RPMI7951 (cell line): Measurements from ENCODE around the gene CSMD2. TPM values are rescaled to one million over a fixed set of nuclear protein-coding genes. Genes with fewer than 3 reads are reported as not detected.

Source experiments
- DNase-seq: peaks from one replicate; pipeline ENCODE4 v3.0.0-alpha.2; 2012; ENCODE audit warnings: low read depth
- total RNA-seq: library from RNA; depleted of rRNA; stranded (reverse); fragments of >200 nt; shearing (Covaris generic); gene quantifications from 2 replicates; pipeline ENCODE4 v1.2.3, GENCODE V29; 2014

Gene CSMD2
- total RNA-seq, 1 experiment from 2014 or later: 1.1 TPM

DNA sequence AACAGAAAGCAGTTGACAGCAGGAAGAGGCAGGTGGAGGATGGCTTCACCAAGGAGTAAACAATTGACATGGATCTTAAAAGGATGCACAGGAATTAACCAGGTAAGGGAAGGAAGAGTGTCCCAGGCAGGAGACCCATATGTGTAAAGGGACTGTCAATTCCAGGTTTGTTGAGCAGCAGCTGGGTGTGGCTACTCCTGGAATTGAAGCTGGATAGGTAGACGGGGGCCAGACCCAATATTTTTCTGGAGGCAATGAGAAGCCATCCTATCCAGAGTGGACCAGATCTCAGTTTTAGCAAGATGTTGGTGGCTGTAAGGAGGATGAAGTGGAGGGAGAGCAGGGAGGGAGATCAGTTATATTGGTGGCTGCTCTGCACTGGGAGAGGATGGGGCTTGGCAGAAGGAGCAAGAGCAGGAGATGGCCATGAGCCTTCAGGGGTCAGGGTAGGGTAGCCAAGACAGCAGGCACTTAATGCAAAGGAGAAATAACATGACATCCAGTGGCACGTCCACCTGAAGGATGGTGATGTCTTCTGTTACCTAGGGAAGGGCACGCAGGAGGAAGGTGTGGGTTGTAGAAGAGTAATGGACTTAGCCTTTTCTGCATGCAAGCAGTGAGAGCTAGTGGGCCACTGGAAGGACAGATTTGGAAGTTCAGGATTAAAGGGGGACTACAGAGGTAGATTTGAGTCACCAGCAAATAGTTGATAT is 447.9 kb downstream of the CSMD2 start:
- no peak for DNase-seq

DNA sequence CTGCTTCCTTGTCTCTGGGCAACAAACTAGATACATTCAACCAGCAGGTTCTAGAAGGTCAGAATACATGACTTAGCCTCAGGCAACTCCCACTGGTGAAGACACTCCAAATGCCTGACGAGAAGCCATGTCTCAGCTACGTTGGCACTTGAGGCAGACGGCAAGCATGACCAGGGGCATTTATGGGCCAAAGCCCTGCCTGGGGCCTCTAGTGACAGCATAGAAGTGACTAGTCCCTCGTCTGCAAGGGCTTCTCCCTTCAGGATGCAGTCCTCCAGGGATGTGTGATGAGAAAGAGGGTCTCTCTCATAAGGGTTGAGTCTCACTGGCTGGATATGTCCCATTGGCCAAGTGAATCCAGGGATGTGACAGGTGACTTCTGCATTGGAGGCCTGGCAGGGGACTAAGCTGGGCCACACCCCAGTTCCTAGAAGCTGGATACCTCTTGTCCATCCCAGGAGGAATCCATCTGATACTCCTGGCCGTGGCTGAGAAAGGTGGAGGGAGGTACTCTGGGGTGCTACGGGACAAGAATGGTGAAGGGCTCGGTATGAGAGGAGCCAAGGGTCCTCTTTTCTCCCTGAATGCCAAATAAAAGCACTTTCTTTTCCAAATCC is 449.7 kb downstream of the CSMD2 start:
- DNase-seq: no peak

DNA sequence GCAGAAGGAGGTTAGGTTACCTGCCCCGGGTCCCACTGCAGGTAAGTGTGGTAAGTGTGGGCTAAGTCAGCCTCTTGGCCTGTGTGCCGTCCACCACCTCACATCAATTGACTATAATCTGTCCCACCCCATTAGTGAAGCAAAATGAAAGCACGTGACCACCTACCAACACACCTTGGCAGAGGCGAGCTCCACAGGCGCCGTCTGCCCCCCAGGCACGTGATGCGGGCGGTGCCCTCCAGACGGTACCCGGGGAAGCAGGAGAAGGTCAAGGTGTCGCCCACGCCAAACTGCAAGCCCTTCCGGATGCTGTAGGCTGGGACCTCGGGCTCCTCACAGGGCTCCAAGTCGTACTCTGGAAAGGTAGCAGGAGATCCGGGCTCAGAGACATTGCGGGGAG is 450.6 kb downstream of the CSMD2 start:
- no peak for DNase-seq

DNA sequence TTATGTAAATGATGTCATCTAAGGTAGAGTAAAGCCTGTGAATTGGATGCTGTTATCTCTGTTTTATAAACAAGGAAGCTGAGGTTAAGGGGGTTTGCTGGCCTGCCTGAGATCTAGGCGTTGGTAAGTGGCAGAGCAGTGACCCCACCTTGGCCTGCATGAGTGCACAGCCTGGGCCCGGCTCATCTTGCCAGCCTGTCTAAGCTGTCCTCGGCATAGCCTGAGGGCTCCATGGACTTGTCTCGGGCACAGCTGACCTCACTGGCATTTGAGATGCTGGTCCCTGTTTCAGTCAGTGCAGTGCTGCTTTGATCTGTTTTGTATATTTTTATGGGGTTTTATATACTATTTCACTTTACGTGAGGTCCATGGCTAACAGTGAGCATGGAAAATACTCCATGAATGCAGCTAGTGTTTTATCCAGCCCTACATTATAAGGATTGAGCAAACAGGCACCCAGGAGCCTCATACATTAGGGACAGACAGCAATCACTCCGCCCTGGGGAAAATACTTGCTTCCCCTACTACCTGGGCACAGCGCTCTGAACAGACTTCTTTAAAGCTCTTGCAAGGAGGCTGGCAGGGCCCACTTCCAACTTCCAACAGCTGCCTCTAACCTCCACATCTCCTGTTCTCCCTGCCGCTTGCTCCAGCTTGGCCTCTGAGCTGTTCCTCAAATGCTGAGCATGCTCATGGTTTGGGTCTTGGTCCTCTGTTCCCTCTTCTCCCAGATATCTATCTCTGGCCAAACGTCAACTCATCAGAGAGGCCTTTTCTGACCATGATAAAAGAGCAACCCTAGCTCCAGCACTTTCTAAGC is 451.8 kb downstream of the CSMD2 start:
- peak; percentile 10 for DNase-seq

DNA sequence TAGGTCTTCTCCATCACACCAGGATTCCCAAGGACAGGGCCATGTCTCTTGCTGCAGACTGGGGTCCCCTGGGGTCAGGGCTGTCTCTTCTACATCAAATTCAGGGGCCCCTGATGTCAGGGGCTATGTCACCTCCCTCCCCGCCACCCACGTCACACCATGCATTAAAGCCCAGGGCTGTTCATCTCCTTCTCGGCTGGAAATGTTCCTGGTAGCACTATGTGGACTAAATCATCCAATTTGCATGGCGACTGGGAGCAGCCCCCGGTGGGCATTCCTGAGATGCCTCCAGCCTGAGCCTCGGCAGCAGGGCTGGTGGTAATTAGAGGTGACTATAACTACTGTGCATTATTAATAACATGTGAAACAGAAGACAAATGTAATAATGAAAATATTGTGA is 452.8 kb downstream of the CSMD2 start:
- no peak for DNase-seq

DNA sequence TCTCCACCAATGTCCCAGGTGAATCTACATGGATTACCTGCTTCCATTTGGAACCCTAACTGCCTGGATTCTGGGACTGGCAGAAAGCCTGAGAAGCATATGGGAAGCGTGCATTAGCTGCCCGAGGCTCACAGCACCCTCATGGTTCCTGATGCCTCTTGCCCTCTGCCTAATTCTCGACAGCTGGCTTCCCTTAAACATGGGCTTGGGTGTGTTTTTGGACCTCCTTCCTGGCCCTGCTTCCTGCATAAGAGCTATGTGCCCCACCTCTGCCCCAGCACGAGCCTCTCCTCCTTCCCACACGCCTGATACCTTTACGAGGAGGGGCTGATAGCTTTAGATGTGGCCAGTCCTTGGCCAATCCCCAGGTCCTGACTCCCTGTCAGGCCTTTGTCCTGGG is 453.5 kb downstream of the CSMD2 start:
- DNase-seq: no peak

DNA sequence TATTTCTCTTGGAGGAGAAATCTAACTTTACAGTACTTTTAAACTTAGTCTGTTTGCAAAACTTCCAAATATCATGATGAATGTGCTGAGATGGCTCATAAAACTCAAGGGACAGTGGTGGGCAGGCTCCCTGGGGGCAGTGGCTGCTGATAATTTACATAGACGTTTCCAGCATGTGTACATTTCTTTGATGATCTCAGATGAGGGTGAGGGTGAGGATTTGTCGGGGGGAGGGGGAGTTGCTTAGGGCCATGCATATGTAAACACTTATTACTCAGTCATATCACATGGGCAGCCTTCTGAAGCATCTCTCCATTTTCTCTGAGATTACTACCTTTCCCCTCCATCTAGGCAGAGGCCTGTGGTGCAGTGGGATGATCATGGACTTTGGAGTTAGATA is 454.1 kb downstream of the CSMD2 start:
- DNase-seq: peak; percentile 18

DNA sequence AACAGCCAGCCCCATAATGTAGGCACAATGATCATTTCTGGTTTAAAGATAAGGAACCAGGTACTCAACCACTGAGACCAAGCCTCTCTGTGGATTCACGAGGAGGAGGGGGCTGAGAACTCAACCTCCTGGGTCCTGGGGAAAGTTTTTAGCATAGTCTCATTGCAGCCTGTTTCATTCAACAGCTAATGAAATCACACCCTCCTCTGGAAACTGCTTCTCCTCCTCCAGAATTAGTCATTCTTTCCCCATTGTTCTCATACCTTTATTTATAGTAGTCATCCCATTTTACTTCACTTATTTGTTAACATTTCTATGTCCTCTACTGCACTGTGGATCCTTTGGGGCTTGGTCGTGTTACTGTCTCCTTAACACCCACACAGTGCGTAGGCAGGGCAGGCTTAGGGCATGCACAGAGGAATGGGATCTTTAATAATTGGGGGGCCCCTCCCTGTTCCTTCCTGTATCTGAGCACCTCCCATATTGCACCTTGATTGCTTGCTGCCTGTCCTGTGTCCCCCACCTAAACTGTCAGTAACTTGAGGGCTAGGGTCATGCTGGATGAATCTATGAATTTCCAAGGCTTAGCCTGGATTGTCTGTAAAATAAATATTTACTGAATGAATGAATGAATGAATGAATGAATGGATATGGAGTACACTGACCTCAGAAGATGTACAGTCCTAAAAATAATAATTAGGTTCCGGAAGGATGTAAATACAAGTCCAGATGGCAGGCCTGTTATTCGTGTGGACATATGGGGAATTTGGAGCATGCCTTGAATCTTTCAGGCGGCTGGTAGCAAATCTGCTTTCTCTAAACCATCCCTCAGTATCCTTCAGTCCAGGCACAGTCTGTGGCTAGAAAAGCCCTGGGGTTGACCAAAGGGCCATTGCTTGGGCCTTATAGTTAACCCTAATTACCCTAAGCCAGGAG is 455.0 kb downstream of the CSMD2 start:
- no peak for DNase-seq

DNA sequence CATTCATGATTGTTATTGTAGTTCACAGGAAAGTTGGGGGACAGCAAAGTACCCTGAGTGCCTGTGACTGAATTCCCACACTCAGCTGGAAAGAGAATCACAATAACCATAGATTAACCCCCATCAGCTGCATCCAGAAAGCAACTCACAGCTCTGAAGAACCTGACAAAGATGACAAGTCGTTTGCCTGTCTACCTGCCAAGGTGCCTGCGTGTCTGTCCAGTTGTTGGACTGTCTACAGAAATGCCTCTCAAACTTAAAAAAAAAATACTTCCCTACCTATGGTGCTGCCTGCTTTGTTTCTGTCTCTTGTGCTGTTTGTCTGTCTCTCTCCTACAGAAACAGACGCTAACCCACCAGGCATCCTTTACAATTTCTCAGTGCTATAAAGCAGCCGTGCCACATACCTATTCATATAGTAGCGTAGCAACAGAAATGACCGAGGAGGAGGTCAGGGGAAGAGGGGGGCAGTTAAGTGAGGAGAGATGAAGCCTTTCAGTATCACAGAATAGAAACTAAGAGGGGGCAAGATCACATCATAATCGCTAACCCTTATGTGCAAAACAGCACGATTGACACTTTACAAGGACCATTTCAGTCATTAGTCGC is 455.8 kb downstream of the CSMD2 start:
- no peak for DNase-seq

DNA sequence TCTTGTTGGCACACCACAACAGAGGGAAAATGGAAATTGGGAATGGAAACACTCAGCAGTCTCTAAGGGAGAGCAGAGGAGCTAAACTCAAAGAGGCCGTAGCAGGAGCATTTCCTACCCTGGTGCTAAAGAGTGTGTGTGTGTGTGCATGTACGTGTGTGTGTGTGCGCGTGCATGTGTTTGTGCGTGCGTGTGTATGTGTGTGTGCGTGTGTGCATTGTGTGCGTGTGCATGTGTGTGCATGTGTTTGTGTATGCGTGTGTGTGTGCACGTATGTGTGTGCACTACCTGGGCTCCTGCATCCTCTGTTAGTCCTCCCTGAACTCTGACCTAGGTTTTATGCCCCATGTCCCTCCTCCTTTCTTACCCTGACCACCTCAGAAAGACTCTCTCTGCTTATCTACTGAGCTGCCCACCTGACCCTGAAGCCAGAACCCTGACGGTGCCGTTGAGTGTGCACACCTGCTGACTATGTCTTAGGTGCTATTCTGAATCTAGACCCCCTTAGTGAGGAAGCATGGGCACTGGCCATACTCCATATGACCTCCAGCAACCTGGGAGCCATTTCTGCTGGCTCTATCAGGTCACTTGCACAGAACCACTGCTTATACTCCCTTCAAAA is 458.3 kb downstream of the CSMD2 start:
- no peak for DNase-seq

DNA sequence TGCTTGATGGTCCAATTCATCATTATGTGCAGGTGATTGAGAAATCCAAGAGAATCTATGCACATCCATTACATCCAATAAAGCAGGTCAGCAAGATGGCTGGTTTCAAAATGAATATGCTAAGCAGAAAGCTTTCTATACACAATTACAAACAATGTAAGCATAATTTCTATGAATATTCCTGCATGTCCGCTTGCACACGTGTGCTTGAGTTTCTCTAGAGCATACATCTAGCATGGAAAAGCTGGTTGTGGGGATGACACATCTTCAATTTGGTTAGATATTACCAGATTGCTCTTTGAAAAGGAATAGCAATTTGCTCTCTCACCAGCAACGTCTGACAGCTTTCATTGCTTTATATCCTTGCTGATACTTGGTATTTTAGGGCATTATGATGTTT is 461.6 kb downstream of the CSMD2 start:
- no peak for DNase-seq

DNA sequence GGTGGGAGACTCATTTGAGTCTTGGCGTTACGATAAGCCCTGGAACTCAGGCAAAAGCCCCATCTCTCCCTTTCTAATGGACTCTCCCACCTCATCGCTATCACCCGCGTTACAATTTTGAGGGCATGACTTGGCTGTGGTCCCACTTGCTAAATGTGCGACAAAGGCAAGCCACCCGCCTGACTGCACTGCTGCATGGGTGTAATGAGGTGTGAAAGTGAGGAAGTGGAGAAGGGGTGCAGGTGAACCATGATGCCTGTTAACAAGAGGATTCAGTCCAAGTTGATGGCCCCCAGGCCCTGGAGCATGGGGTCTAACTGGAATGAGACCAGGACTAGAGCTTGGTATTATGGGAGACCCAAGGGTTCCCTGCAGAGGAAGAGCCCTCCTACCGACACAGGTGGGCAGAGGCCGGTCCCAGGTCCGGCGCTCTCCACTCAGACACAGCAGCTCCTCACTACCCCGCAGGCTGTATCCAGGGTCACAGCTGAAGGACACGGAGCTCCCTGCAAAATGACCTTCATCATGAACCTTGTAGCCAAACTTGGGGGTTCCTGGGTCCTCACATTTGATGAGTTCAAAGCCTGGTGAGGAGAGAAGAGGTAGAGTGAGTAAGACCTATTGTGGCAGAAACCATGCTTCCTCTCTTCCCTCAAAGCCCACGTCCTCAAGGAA is 466.5 kb downstream of the CSMD2 start:
- no peak for DNase-seq

DNA sequence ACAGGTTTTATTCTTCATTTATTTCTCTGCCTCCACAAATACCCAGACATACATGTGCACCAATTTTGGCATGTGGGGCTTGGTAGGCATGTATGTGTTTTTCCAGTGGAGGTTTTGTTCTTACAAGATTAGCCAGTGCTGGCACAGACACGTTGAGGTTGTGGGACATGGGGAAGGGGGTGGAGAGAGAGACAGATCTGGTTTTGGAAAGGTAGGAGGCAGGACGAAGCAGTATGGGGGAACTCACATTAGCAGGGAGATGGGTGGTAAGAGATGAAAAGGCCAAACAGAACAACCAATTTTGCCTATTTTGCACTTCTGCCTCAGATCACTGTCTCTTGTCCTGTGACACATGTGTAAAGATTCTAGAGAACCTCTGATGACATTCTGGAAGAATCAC is 467.2 kb downstream of the CSMD2 start:
- no peak for DNase-seq

DNA sequence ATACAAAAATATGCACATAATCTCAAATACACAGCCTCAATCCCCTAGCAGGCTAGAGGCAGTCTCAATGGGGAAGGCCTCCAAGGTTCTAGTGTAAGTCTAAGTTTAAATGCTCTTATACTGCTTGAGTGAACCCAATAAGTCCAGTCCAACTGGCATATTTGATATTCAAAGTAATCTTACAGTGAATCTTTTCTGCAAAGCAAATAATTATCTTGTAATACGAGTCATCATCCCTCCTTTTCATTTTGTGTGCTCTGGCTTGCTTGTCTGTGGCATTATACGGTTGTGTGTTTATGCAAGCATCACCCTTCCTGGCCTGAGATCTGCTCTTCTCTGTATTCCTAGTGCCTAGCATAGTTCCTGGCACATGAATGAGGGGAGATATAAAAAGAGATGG is 468.1 kb downstream of the CSMD2 start:
- DNase-seq: no peak

DNA sequence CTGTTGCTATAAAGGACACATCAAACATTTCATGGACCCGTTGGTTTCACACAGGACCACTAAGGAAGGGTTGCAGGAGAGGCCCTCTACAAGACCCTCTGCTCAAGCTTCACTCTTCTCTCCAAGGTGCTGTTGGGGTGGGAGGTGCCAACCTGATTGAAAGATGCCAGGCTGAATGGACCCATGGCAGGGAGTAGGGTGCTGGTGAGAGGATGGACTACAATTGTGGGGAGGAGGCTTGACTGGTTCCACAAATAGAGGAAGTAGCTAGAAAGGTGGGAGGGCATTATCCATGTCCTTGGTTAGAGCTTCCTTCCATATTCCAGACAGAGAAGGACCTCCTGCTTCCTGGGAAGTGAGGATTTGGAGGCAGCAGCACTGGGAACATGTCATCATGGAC is 468.7 kb downstream of the CSMD2 start:
- no peak for DNase-seq

DNA sequence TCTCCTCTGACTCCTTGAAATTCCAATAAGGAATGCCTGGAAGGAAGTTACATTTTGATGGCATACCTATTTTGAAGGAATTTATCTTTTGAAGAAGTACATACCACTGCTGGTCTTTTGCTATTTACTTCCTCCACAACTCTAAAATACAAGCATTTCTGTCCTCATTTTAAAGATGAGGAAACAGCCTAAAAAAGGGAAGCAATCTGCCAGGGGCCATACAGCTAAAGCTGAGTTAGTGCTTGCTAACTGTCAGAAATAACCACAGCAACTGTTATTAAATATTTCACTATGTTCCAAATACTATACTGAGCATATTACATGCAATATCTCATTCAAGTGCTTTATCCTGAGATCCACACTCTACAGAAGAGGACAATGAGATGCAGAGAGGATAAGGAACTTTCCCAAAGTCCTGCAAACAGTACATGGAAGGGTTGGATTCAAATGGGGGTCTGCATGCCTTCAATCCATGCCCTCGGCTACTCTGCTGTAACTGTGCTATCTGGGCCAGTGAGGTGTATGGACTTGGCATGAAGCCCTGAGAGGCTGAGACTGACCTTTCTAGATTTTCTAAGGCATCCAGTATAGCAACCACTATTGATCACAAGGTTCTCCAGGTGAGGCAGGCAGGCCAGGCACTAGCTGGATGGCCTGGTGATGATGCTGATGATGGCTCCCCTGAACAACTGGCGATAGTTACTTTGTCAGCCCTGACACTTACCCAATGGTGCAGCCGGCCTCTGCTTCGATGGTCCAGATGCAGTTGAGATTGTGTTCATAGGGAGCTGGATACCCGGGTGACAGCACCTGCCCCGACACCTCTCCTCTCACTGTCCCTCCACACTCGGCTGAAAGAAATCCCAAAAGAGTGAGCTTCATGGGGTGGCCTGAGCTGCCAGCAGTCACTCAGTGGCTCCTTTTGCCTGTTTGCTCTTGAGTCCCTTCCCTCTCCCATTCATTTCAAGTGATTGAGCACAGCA is 472.5 kb downstream of the CSMD2 start:
- DNase-seq: no peak

DNA sequence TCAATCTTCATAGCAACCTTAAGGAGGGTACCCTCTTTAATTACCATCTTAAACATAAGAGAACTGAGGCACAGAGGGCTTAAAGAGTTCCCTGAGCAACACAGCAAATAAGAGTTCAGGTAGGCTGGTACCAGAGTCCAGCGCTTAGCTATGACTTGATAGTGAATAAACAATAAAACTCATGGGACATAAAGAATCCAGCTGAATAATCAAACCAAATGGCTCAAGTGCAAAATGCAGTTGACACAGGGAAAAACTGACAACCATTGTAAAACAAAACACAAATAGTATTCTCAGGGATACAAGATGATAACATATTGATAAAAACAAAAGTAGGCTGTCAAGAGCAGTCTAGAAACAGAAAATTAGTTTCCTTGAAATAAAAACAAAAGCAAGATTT is 478.0 kb downstream of the CSMD2 start:
- DNase-seq: no peak

DNA sequence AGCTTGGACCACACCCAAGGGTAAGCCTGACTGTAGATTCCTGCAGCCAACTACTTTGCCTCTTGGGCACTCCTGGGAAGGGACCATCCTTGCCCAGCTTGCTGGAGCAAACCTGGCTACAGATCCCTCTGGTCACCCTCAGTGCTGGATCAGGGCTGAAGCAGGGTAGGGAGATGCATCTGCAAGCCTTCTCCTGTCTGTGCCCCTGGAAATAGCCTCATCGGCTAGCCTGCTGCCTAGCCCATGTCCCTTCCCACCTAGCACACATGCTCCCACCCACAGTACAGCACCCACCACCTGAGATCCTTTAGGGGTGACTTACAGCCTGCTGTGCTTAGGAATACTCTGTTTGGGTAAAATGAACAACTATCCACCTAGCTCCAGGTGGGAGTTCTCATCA is 478.5 kb downstream of the CSMD2 start:
- DNase-seq: no peak

DNA sequence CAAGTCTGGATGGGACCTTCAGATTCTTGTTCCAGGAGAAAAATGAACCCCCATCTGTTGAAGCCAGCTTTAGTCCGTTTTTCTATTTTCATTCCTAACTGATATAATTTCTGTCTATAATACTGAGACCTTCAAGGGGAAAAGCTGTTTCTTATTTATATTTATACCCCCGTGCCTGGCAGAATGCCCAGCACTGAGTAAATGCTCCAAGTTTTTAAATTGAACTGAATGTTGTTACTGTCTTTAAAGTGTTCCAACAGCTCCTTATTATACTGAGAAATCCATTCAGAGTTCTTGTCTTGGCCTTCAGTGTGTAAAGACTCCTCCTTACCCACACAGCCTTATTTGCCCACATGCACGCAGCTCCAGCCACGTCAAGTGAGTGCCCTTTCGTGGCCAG is 479.8 kb downstream of the CSMD2 start:
- DNase-seq: no peak
